Skin of body (tissue), 2 donors: Measurements from ENCODE around the gene RAD51B. TPM values are rescaled to one million over a fixed set of nuclear protein-coding genes. Genes with fewer than 3 reads are reported as not detected.
A peak's percentile ranks its signal among the peaks of the same experiment; 100 is the strongest.

Source experiments
- DNase-seq: peaks from one replicate; lab custom pipeline; 2025; lab: John Stamatoyannopoulos, UW
- total RNA-seq: library from RNA; depleted of rRNA; stranded (reverse); fragments of >200 nt; gene quantifications from one replicate; pipeline ENCODE4 v1.2.3, GENCODE V29; 2014

Gene RAD51B
- total RNA-seq, 1 donor from 2014 or later = 35.1 TPM

- no peak for DNase-seq
Measured at GRCh38 chr14:67833403-67833802, 13.8 kb downstream of the RAD51B start.

GRCh38 chr14:67835596-67835995 lies 16.0 kb downstream of the RAD51B start:
- DNase-seq = no peak

- peak; percentile 53 for DNase-seq
Measured at GRCh38 chr14:67837011-67837624, 17.5 kb downstream of the RAD51B start.

- DNase-seq = no peak
Measured at GRCh38 chr14:67846029-67846610, 26.5 kb downstream of the RAD51B start.

- no peak for DNase-seq
Measured at GRCh38 chr14:67850066-67850830, 30.7 kb downstream of the RAD51B start.

GRCh38 chr14:67851785-67852410 lies 32.3 kb downstream of the RAD51B start:
- DNase-seq = no peak

- DNase-seq = no peak
Measured at GRCh38 chr14:67852926-67853604, 33.5 kb downstream of the RAD51B start.

- no peak for DNase-seq
Measured at GRCh38 chr14:67853715-67854114, 34.1 kb downstream of the RAD51B start.

GRCh38 chr14:67856827-67857226 lies 37.2 kb downstream of the RAD51B start:
- DNase-seq = no peak

GRCh38 chr14:67857778-67858350 lies 38.3 kb downstream of the RAD51B start:
- DNase-seq = no peak

- DNase-seq = no peak
Measured at GRCh38 chr14:67859169-67859749, 39.7 kb downstream of the RAD51B start.

GRCh38 chr14:67863223-67863622 lies 43.6 kb downstream of the RAD51B start:
- no peak for DNase-seq

- no peak for DNase-seq
Measured at GRCh38 chr14:67875175-67876006, 55.8 kb downstream of the RAD51B start.

GRCh38 chr14:67879026-67879425 lies 59.4 kb downstream of the RAD51B start:
- DNase-seq = no peak

- DNase-seq = no peak
Measured at GRCh38 chr14:67881225-67881624, 61.6 kb downstream of the RAD51B start.

- no peak for DNase-seq
Measured at GRCh38 chr14:67882986-67883555, 63.5 kb downstream of the RAD51B start.

- no peak for DNase-seq
Measured at GRCh38 chr14:67883717-67884116, 64.1 kb downstream of the RAD51B start.

- no peak for DNase-seq
Measured at GRCh38 chr14:67886191-67886590, 66.6 kb downstream of the RAD51B start.

GRCh38 chr14:67887478-67887877 lies 67.9 kb downstream of the RAD51B start:
- DNase-seq = no peak

- peak; percentile 13 for DNase-seq
Measured at GRCh38 chr14:67889455-67889854, 69.9 kb downstream of the RAD51B start.
